CD14-positive monocyte (primary cell): ENCODE measurements around the gene IL15RA. TPM values are rescaled to one million over a fixed set of nuclear protein-coding genes. Genes with fewer than 3 reads are reported as not detected.

Experiments used
- DNase-seq, 3 donors: peaks; one replicate each; pipeline ENCODE4 v3.0.0-alpha.2; 2011 to 2022
- H2AFZ ChIP-seq: 2 replicates; pipeline ENCODE4 v1.6.0; 2012; ENCODE audit warnings: mild to moderate bottlenecking, low read depth, low read length, inconsistent platforms; ENCODE audit not compliant: insufficient read depth, poor library complexity, severe bottlenecking
- H3K27ac ChIP-seq, 2 donors: 1 replicate in 1 of 2; 2 replicates in 1 of 2; pipeline ENCODE4 v1.5.1; 2012 to 2013; ENCODE audit warnings: low read length in 2 of 2, control low read depth in 1 of 2, inconsistent platforms in 1 of 2, low read depth in 1 of 2, mild to moderate bottlenecking in 1 of 2
- H3K27me3 ChIP-seq, 2 donors: one replicate each; pipeline versions ENCODE4 v1.6.0 to v1.6.1; 2011 to 2013; ENCODE audit warnings: low read length in 2 of 2; ENCODE audit not compliant: control insufficient read depth in 2 of 2, insufficient read depth in 2 of 2
- H3K36me3 ChIP-seq, 2 donors: replicated peaks in 1 of 2; 1 replicate in 1 of 2; 2 replicates in 1 of 2; pipeline versions ENCODE4 v1.5.1 to v1.6.1; 2012 to 2013; ENCODE audit warnings: low read length in 2 of 2, control low read depth in 1 of 2, inconsistent platforms in 1 of 2, mild to moderate bottlenecking in 1 of 2; ENCODE audit not compliant: insufficient read depth in 2 of 2, control insufficient read depth in 1 of 2
- H3K4me1 ChIP-seq, 2 donors: 1 replicate in 1 of 2; 2 replicates in 1 of 2; pipeline versions ENCODE4 v1.5.1 to v1.6.1; 2012 to 2013; ENCODE audit warnings: low read length in 2 of 2, control low read depth in 1 of 2, inconsistent platforms in 1 of 2, mild to moderate bottlenecking in 1 of 2, moderate library complexity in 1 of 2; ENCODE audit not compliant: insufficient read depth in 2 of 2, control insufficient read depth in 1 of 2
- H3K4me2 ChIP-seq: replicated peaks from 2 replicates; pipeline ENCODE3; 2012; ENCODE audit warnings: low read length, moderate library complexity, mild to moderate bottlenecking; ENCODE audit not compliant: poor library complexity, severe bottlenecking; ENCODE audit errors: extremely low read depth
- H3K4me3 ChIP-seq, 3 experiments: fragments of 200-600 bp in 1 of 3; sonication (generic) in 1 of 3; replicated peaks in 1 of 3; 1 replicate in 2 of 3; 2 replicates in 1 of 3; pipeline ENCODE4 v1.5.1; 2011 to 2013; ENCODE audit warnings: low read length in 3 of 3, mild to moderate bottlenecking in 3 of 3, control low read depth in 2 of 3, low read depth in 2 of 3, inconsistent platforms in 1 of 3, moderate library complexity in 1 of 3
- H3K79me2 ChIP-seq: 2 replicates; pipeline ENCODE4 v1.6.0; 2012; ENCODE audit warnings: mild to moderate bottlenecking, control low read depth, inconsistent platforms, low read length, moderate library complexity; ENCODE audit not compliant: insufficient read depth
- H3K9ac ChIP-seq: 2 replicates; pipeline ENCODE4 v1.6.0; 2017; ENCODE audit warnings: low read length, mild to moderate bottlenecking; ENCODE audit not compliant: insufficient read depth, poor library complexity, severe bottlenecking
- H3K9me3 ChIP-seq, 2 donors: replicated peaks in 1 of 2; 1 replicate in 1 of 2; 2 replicates in 1 of 2; pipeline versions ENCODE4 v1.5.1 to v1.6.1; 2012 to 2013; ENCODE audit warnings: low read length in 2 of 2, control low read depth in 1 of 2; ENCODE audit not compliant: control insufficient read depth in 1 of 2, insufficient read depth in 1 of 2
- H4K20me1 ChIP-seq: 2 replicates; pipeline ENCODE4 v1.6.0; 2012; ENCODE audit warnings: mild to moderate bottlenecking, low read length, control low read depth, moderate library complexity; ENCODE audit not compliant: insufficient read depth
- H3K27ac Mint-ChIP-seq, 7 donors: one replicate each; pipeline ENCODE4 v1.8.0; 2020; ENCODE audit warnings: mild to moderate bottlenecking in 7 of 7, mixed read lengths in 7 of 7, moderate library complexity in 6 of 7, inconsistent platforms in 2 of 7
- H3K27me3 Mint-ChIP-seq, 3 donors: one replicate each; pipeline ENCODE4 v1.8.0; 2021 to 2022; ENCODE audit warnings: low read depth in 3 of 3, mild to moderate bottlenecking in 3 of 3, mixed read lengths in 3 of 3, moderate library complexity in 3 of 3, inconsistent platforms in 1 of 3
- H3K36me3 Mint-ChIP-seq, 2 donors: one replicate each; pipeline ENCODE4 v1.8.0; 2020; ENCODE audit warnings: mixed read lengths in 2 of 2, inconsistent platforms in 1 of 2, mild to moderate bottlenecking in 1 of 2
- H3K4me1 Mint-ChIP-seq: one replicate; pipeline ENCODE4 v1.8.0; 2020; ENCODE audit warnings: mild to moderate bottlenecking, mixed read lengths
- H3K4me3 Mint-ChIP-seq, 2 donors: one replicate each; pipeline ENCODE4 v1.8.0; 2020; ENCODE audit warnings: mild to moderate bottlenecking in 2 of 2, mixed read lengths in 2 of 2, moderate library complexity in 1 of 2
- H3K9me3 Mint-ChIP-seq, 7 donors: one replicate each; pipeline ENCODE4 v1.8.0; 2020 to 2022; ENCODE audit warnings: mixed read lengths in 7 of 7, mild to moderate bottlenecking in 6 of 7, moderate library complexity in 6 of 7, inconsistent platforms in 2 of 7
- CTCF ChIP-seq: fragments of 200-600 bp; IDR thresholded peaks from one replicate; pipeline ENCODE4 v1.8.0; 2022; ENCODE audit warnings: antibody characterized with exemption, mild to moderate bottlenecking
- WGBS: methylation state at CpG from one replicate; pipeline ENCODE4 v1.1.5; 2013; ENCODE audit warnings: missing lambda C conversion rate; ENCODE audit not compliant: insufficient coverage; 5-methylcytosine and 5-hydroxymethylcytosine counted together
- intact Hi-C, 2 donors: fragments of 100-400 bp; cut with micrococcal nuclease; formaldehyde crosslinking; loops; one replicate each; pipeline versions ENCODE4 v1.15.0 to v1.15.1; 2023
- polyA plus RNA-seq, 3 donors: library from polyadenylated mRNA; depleted of rRNA in 1 of 3; unstranded in 2 of 3; stranded (reverse) in 1 of 3; fragments of 300-500 nt in 2 of 3; fragments of >200 nt in 1 of 3; fragmentation: Illumina TruSeq in 2 of 3; gene quantifications; 1 replicate in 2 of 3; 2 replicates in 1 of 3; pipeline ENCODE4 v1.2.3, GENCODE V29; 2012 to 2021

The IL15RA gene
- polyA plus RNA-seq, 3 donors, result 12.4 to 23.1 (median 12.6) TPM

- Histone ChIP-seq H3K9ac (no peak overlapping the region), H3K4me2 (no peak overlapping the region), H2AFZ (no peak overlapping the region), H3K27ac (no peak overlapping the region), H3K4me1 (no peaks in the 10 kb centered on the region), H3K79me2 (no peaks in the 10 kb centered on the region), H3K4me3 (no peak overlapping the region), H3K36me3 (no peaks in the 10 kb centered on the region), H4K20me1 (no peaks in the 10 kb centered on the region), H3K27me3 (no peaks in the 10 kb centered on the region), H3K9me3 (no peaks in the 10 kb centered on the region)
- peaks cover 0 to 1% (median 0%) of the 10 kb centered on the region in 7 donors for H3K9me3 Mint-ChIP-seq
- H3K4me1 Mint-ChIP-seq, result peaks cover 4% of the 10 kb centered on the region
- peaks cover 0 to 2% (median 2%) of the 10 kb centered on the region in 3 donors for H3K27me3 Mint-ChIP-seq
- H3K4me3 Mint-ChIP-seq, result no peak overlapping the region
- H3K27ac Mint-ChIP-seq, result no peak overlapping the region
- TF ChIP-seq CTCF, result peak; percentile 77
- intact Hi-C loops, result no loop called here
- H3K36me3 Mint-ChIP-seq, result no peaks in the 10 kb centered on the region
- peak; percentile 25 to 61 (median 48) for DNase-seq
- 20% methylated on average over 1 of the region's 6 CpGs for WGBS
Observed at GRCh38 chr10:6014241-6014761, 37.0 kb upstream of the IL15RA start.

GRCh38 chr10:6013413-6014192, 36.3 kb upstream of the IL15RA start:
- H3K9me3 Mint-ChIP-seq, result no peaks in the 10 kb centered on the region
- no peaks in the 10 kb centered on the region for H3K9me3 ChIP-seq
- H3K4me3 Mint-ChIP-seq, result no peak overlapping the region
- H3K4me1 Mint-ChIP-seq, result peaks cover 8% of the 10 kb centered on the region
- no peaks in the 10 kb centered on the region for H3K36me3 ChIP-seq
- intact Hi-C loops, result no loop called here
- no peak for TF ChIP-seq CTCF
- WGBS, result 66% methylated on average over 5 of the region's 17 CpGs
- DNase-seq, result no peak
- H3K27me3 Mint-ChIP-seq, result peaks cover 0 to 2% (median 0%) of the 10 kb centered on the region in 3 donors
- no peak overlapping the region for H3K4me3 ChIP-seq
- H3K27me3 ChIP-seq, result no peaks in the 10 kb centered on the region
- H3K4me2 ChIP-seq, result no peak overlapping the region
- H3K27ac ChIP-seq, result no peak overlapping the region
- no peaks in the 10 kb centered on the region for H3K36me3 Mint-ChIP-seq
- H3K27ac Mint-ChIP-seq, result no peak overlapping the region
- no peaks in the 10 kb centered on the region for H3K4me1 ChIP-seq
- no peak overlapping the region for H2AFZ ChIP-seq
- no peaks in the 10 kb centered on the region for H4K20me1 ChIP-seq
- H3K79me2 ChIP-seq, result no peaks in the 10 kb centered on the region
- H3K9ac ChIP-seq, result no peak overlapping the region
